B cell (primary cell): ENCODE measurements around the gene C1QA.

Experiments used
- EZH2 ChIP-seq: IDR thresholded peaks from 2 replicates; pipeline ENCODE4 v1.6.1; 2012; ENCODE audit warnings: borderline replicate concordance, low read depth, mild to moderate bottlenecking, moderate library complexity, low read length; ENCODE audit not compliant: insufficient read depth, poor library complexity, severe bottlenecking
- TF ChIP-seq, protein P1 (sequence below): fragments of 200-600 bp; IDR thresholded peaks from one replicate; pipeline ENCODE4 v1.8.0; 2022; ENCODE audit warnings: antibody characterized with exemption, mild to moderate bottlenecking

DNA sequence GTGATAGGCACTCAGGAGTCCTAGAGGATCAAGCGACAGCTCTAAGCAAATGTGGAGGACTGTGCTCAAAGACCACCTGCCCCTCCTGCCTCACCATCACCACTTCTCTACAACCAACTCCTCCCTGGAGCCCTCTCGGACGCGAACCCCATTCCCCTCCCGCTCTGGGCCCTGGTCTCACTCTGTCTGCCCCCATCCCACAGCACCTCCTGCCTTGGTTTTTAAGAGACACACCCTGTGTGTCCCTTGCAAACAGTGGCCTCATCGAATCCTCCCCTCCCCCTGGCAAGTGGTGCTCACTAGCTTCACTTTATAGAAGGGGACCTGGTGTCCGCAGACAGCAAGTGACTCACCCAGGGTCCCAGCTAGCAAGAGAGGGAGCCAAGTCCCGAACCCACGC is 44.4 kb upstream of the C1QA start:
- TF ChIP-seq, protein P1, sequence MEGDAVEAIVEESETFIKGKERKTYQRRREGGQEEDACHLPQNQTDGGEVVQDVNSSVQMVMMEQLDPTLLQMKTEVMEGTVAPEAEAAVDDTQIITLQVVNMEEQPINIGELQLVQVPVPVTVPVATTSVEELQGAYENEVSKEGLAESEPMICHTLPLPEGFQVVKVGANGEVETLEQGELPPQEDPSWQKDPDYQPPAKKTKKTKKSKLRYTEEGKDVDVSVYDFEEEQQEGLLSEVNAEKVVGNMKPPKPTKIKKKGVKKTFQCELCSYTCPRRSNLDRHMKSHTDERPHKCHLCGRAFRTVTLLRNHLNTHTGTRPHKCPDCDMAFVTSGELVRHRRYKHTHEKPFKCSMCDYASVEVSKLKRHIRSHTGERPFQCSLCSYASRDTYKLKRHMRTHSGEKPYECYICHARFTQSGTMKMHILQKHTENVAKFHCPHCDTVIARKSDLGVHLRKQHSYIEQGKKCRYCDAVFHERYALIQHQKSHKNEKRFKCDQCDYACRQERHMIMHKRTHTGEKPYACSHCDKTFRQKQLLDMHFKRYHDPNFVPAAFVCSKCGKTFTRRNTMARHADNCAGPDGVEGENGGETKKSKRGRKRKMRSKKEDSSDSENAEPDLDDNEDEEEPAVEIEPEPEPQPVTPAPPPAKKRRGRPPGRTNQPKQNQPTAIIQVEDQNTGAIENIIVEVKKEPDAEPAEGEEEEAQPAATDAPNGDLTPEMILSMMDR, result no peak
- no peak for TF ChIP-seq EZH2
